GM23338 (cell line): Measurements from ENCODE around the gene RELN.

ENCODE experiments used
- CREB1 ChIP-seq: fragments of 250-450 bp; sonication (Bioruptor Pico); IDR thresholded peaks from 2 replicates; pipeline ENCODE4 v1.5.0; 2020; ENCODE audit warnings: low read depth, mild to moderate bottlenecking, moderate library complexity
- EZH2 ChIP-seq: fragments of 200-600 bp; sonication (generic); IDR thresholded peaks from one replicate; pipeline ENCODE4 v1.8.0; 2017; ENCODE audit warnings: antibody characterized with exemption, mild to moderate bottlenecking, low read depth; ENCODE audit not compliant: unreplicated experiment
- EZH2phosphoT487 ChIP-seq: fragments of 200-600 bp; sonication (generic); IDR thresholded peaks from one replicate; pipeline ENCODE4 v1.8.1; 2018; ENCODE audit warnings: antibody characterized with exemption; ENCODE audit not compliant: unreplicated experiment
- JUNB ChIP-seq: IDR thresholded peaks from one replicate; pipeline ENCODE4 v1.6.1; 2016; ENCODE audit warnings: antibody characterized with exemption; ENCODE audit not compliant: unreplicated experiment
- NANOG ChIP-seq: IDR thresholded peaks from 2 replicates; pipeline ENCODE4 v1.6.1; 2016; ENCODE audit warnings: antibody characterized with exemption, borderline replicate concordance
- POLR2AphosphoS5 ChIP-seq: IDR thresholded peaks from 2 replicates; pipeline ENCODE4 v1.6.1; 2016; ENCODE audit warnings: antibody characterized with exemption, low read depth
- ZNF114 ChIP-seq: fragments of 250-450 bp; sonication (Bioruptor Pico); IDR thresholded peaks from 2 replicates; pipeline ENCODE4 v1.5.0; 2020; ENCODE audit warnings: mild to moderate bottlenecking, moderate library complexity
- ZNF331 ChIP-seq: fragments of 250-450 bp; sonication (Bioruptor Pico); IDR thresholded peaks from 2 replicates; pipeline ENCODE4 v1.5.0; 2020; ENCODE audit warnings: low read depth, mild to moderate bottlenecking, moderate library complexity
- TF ChIP-seq, protein P1 (sequence below), 2 experiments: fragments of 200-600 bp in 1 of 2; sonication (generic) in 1 of 2; conservative IDR thresholded peaks; 2 replicates each; pipeline versions ENCODE4 v1.5.1 to v1.6.1; 2016 to 2017; ENCODE audit warnings: antibody characterized with exemption in 2 of 2, low read depth in 2 of 2, mild to moderate bottlenecking in 2 of 2, moderate library complexity in 1 of 2
- TF ChIP-seq, protein P2 (sequence below): IDR thresholded peaks from 2 replicates; pipeline ENCODE4 v1.6.1; 2016; ENCODE audit warnings: antibody characterized with exemption
- TF ChIP-seq, protein P3 (sequence below): IDR thresholded peaks from one replicate; pipeline ENCODE4 v1.6.1; 2018; ENCODE audit warnings: antibody characterized with exemption; ENCODE audit not compliant: unreplicated experiment

DNA sequence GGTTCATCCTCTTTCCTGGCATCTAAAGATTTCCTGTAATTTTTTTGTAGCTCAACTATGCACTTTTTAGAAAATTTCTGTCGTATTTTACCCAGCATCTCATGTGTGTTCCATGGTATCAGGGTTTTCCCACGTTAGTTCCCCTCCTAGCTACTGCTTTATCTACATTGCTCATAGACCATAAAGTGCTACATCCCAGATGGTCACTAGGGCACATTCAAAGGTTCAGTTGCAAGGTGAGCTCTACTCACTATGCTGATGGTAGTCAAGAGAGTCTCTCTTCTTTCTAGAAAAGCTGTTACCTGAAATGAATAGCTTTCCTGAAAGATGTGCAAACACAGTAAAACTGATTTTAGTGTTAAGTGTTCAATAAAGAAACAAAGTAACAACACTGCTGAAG is 33.5 kb downstream of the RELN start:
- TF ChIP-seq, protein P1, sequence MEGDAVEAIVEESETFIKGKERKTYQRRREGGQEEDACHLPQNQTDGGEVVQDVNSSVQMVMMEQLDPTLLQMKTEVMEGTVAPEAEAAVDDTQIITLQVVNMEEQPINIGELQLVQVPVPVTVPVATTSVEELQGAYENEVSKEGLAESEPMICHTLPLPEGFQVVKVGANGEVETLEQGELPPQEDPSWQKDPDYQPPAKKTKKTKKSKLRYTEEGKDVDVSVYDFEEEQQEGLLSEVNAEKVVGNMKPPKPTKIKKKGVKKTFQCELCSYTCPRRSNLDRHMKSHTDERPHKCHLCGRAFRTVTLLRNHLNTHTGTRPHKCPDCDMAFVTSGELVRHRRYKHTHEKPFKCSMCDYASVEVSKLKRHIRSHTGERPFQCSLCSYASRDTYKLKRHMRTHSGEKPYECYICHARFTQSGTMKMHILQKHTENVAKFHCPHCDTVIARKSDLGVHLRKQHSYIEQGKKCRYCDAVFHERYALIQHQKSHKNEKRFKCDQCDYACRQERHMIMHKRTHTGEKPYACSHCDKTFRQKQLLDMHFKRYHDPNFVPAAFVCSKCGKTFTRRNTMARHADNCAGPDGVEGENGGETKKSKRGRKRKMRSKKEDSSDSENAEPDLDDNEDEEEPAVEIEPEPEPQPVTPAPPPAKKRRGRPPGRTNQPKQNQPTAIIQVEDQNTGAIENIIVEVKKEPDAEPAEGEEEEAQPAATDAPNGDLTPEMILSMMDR (conservative IDR thresholded peaks at IDR 0.05; ENCODE audit: low read depth in 2 of 2), result no peak
- TF ChIP-seq POLR2AphosphoS5, result no peak
- no peak for TF ChIP-seq EZH2
- TF ChIP-seq, protein P2, sequence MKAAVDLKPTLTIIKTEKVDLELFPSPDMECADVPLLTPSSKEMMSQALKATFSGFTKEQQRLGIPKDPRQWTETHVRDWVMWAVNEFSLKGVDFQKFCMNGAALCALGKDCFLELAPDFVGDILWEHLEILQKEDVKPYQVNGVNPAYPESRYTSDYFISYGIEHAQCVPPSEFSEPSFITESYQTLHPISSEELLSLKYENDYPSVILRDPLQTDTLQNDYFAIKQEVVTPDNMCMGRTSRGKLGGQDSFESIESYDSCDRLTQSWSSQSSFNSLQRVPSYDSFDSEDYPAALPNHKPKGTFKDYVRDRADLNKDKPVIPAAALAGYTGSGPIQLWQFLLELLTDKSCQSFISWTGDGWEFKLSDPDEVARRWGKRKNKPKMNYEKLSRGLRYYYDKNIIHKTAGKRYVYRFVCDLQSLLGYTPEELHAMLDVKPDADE, result no peak
- TF ChIP-seq, protein P3, sequence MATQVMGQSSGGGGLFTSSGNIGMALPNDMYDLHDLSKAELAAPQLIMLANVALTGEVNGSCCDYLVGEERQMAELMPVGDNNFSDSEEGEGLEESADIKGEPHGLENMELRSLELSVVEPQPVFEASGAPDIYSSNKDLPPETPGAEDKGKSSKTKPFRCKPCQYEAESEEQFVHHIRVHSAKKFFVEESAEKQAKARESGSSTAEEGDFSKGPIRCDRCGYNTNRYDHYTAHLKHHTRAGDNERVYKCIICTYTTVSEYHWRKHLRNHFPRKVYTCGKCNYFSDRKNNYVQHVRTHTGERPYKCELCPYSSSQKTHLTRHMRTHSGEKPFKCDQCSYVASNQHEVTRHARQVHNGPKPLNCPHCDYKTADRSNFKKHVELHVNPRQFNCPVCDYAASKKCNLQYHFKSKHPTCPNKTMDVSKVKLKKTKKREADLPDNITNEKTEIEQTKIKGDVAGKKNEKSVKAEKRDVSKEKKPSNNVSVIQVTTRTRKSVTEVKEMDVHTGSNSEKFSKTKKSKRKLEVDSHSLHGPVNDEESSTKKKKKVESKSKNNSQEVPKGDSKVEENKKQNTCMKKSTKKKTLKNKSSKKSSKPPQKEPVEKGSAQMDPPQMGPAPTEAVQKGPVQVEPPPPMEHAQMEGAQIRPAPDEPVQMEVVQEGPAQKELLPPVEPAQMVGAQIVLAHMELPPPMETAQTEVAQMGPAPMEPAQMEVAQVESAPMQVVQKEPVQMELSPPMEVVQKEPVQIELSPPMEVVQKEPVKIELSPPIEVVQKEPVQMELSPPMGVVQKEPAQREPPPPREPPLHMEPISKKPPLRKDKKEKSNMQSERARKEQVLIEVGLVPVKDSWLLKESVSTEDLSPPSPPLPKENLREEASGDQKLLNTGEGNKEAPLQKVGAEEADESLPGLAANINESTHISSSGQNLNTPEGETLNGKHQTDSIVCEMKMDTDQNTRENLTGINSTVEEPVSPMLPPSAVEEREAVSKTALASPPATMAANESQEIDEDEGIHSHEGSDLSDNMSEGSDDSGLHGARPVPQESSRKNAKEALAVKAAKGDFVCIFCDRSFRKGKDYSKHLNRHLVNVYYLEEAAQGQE, result no peak
- TF ChIP-seq ZNF331 (CRISPR knock-in tag), result no peak
- TF ChIP-seq CREB1 (CRISPR knock-in tag), result no peak
- TF ChIP-seq EZH2phosphoT487, result no peak
- no peak for TF ChIP-seq ZNF114 (CRISPR knock-in tag)
- no peak for TF ChIP-seq JUNB
- no peak for TF ChIP-seq NANOG
